HL-60 (cell line): ENCODE data around the gene NTNG2.

Source experiments
- DNase-seq, 2 experiments: peaks; one replicate each; pipeline ENCODE4 v3.0.0-alpha.2; 2010 to 2020; ENCODE audit warnings: low read depth in 1 of 2, low spot score in 1 of 2
- H3K27ac ChIP-seq: fragments of 250-450 bp; sonication (Bioruptor Pico); replicated peaks from 2 replicates; pipeline ENCODE4 v1.5.1; 2020; ENCODE audit warnings: mild to moderate bottlenecking, moderate library complexity
- H3K27me3 ChIP-seq: fragments of 250-450 bp; sonication (Bioruptor Pico); 2 replicates; pipeline ENCODE4 v1.5.1; 2021; ENCODE audit warnings: mild to moderate bottlenecking, moderate library complexity; ENCODE audit not compliant: insufficient read depth, poor library complexity, severe bottlenecking
- H3K4me3 ChIP-seq: replicated peaks from 2 replicates; pipeline ENCODE4 v1.5.1; 2011; ENCODE audit warnings: mild to moderate bottlenecking, control low read depth, low read length; ENCODE audit not compliant: insufficient read depth
- GABPA ChIP-seq: IDR thresholded peaks from 2 replicates; pipeline ENCODE4 v1.6.1; 2012; ENCODE audit warnings: low read depth
- POLR2AphosphoS5 ChIP-seq: IDR thresholded peaks from 2 replicates; pipeline ENCODE4 v1.6.1; 2012; ENCODE audit warnings: low read depth
- SPI1 ChIP-seq: IDR thresholded peaks from 2 replicates; pipeline ENCODE4 v1.6.1; 2012; ENCODE audit warnings: low read depth, mild to moderate bottlenecking, borderline replicate concordance
- TF ChIP-seq, protein P1 (sequence below): IDR thresholded peaks from 2 replicates; pipeline ENCODE4 v1.6.1; 2012; ENCODE audit warnings: low read depth; ENCODE audit not compliant: insufficient replicate concordance
- TF ChIP-seq, protein P2 (sequence below): IDR thresholded peaks from one replicate; pipeline ENCODE4 v1.5.1; 2011; ENCODE audit warnings: low read length, control low read depth, inconsistent platforms; ENCODE audit not compliant: insufficient read depth

Gene NTNG2

DNA sequence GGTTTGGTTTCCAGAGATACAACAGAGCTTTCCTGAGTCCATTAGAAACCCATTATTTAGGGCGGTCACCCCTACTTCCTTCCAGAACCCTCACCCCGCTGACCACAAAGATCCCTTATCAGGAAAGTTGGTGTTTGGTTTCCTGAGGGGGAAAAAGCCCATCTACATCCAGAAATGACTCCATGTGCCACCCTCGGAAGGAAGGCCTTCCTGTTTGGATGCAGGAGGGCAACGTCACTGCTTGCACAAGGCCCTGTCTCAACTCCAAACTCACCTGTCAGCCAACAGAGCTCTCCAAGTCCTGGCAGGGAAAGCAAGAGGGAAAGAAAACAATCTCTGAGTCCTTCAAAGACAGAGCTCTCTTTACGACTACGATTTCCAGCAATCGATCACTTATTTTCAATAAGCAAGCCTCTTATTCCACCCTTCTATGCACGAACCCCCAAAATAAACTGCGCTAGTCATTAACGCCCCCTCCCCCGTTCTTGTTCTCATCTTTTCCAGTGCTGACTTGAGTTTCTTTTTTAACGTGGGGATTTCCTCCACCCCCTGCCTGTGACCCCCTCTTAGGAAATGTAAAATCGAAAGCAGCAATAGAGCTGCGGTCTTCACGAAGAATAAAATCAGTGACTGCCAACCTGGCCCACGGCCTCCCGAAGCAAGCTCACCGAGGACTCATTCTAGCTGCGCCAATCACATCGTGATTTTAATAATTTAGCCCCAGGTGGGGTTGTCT lies 35.7 kb upstream of the NTNG2 start:
- H3K27me3 ChIP-seq = peaks cover 23% of the 10 kb centered on the region
- no peak overlapping the region for H3K27ac ChIP-seq
- no peak overlapping the region for H3K4me3 ChIP-seq
- DNase-seq = no peak
- TF ChIP-seq, protein P1, sequence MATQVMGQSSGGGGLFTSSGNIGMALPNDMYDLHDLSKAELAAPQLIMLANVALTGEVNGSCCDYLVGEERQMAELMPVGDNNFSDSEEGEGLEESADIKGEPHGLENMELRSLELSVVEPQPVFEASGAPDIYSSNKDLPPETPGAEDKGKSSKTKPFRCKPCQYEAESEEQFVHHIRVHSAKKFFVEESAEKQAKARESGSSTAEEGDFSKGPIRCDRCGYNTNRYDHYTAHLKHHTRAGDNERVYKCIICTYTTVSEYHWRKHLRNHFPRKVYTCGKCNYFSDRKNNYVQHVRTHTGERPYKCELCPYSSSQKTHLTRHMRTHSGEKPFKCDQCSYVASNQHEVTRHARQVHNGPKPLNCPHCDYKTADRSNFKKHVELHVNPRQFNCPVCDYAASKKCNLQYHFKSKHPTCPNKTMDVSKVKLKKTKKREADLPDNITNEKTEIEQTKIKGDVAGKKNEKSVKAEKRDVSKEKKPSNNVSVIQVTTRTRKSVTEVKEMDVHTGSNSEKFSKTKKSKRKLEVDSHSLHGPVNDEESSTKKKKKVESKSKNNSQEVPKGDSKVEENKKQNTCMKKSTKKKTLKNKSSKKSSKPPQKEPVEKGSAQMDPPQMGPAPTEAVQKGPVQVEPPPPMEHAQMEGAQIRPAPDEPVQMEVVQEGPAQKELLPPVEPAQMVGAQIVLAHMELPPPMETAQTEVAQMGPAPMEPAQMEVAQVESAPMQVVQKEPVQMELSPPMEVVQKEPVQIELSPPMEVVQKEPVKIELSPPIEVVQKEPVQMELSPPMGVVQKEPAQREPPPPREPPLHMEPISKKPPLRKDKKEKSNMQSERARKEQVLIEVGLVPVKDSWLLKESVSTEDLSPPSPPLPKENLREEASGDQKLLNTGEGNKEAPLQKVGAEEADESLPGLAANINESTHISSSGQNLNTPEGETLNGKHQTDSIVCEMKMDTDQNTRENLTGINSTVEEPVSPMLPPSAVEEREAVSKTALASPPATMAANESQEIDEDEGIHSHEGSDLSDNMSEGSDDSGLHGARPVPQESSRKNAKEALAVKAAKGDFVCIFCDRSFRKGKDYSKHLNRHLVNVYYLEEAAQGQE = no peak
- TF ChIP-seq, protein P2, sequence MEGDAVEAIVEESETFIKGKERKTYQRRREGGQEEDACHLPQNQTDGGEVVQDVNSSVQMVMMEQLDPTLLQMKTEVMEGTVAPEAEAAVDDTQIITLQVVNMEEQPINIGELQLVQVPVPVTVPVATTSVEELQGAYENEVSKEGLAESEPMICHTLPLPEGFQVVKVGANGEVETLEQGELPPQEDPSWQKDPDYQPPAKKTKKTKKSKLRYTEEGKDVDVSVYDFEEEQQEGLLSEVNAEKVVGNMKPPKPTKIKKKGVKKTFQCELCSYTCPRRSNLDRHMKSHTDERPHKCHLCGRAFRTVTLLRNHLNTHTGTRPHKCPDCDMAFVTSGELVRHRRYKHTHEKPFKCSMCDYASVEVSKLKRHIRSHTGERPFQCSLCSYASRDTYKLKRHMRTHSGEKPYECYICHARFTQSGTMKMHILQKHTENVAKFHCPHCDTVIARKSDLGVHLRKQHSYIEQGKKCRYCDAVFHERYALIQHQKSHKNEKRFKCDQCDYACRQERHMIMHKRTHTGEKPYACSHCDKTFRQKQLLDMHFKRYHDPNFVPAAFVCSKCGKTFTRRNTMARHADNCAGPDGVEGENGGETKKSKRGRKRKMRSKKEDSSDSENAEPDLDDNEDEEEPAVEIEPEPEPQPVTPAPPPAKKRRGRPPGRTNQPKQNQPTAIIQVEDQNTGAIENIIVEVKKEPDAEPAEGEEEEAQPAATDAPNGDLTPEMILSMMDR = no peak
- TF ChIP-seq POLR2AphosphoS5 (no peak), GABPA (no peak), SPI1 (no peak)

DNA sequence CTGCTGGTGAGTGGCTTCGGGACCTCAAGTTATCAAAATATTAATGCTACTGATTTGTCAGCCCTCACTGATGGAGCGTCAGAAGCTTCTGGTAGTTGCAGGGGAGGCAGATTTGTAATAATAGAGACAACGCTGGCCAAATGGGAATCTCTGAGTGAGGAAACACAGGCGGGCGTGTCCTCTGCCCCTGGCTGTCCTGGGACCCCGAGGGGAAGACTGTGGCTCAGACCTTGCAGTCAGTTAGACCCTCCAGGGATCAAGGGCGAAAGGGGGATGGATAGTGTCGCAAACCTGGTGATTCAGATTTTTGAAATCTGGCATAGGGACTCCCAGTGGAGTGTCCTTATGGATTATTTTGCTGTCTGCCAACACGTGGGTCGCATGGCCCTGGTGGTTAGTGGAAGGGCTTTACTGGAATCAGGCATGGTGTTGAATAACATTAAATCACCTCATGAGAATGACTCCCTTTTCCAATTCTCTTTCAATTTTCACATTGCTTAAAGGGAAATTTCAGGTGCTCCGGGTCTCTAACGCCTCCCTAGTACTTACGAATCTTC lies 35.1 kb upstream of the NTNG2 start:
- no peak for TF ChIP-seq SPI1
- TF ChIP-seq POLR2AphosphoS5 = no peak
- TF ChIP-seq GABPA = no peak
- TF ChIP-seq, protein P1 = no peak
- TF ChIP-seq, protein P2 = no peak
- DNase-seq = no peak
- H3K27ac ChIP-seq = no peak overlapping the region
- H3K27me3 ChIP-seq = peaks cover 22% of the 10 kb centered on the region
- H3K4me3 ChIP-seq = no peak overlapping the region

DNA sequence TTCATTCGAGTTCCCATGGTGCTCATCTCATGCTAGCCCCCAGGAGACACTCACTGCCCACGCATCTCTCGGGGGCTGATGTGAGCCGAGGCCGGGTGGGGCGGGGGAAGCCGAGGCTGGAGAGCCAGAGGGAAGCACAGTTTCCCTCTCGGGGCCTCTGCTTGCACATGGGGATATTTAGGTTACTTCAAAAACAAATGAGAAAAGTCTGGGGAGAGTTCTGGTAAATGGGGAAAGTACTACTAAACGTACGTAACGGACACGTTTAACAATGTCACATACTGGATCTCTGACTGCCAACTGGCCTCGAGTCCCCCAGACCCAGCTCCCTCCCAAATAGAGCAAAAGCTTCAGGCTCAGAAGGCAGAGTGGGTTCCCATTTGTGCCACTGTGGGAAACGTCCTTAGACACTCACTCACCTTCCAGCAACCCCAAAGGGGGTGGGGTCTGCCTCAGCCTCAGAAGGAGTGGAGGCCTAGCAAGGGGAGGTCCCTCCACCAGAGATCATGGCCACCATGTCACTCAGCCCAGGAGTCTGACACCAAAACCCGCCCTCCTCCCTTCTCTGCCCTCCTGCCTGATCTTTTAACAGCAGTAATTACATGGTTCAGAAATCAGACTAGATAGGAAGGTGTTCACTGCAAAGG lies 33.8 kb upstream of the NTNG2 start:
- Histone ChIP-seq H3K27ac (no peak overlapping the region), H3K27me3 (peaks cover 22% of the 10 kb centered on the region), H3K4me3 (no peak overlapping the region)
- DNase-seq = no peak
- TF ChIP-seq, protein P2 = no peak
- TF ChIP-seq SPI1 (no peak), POLR2AphosphoS5 (no peak)
